Natural killer cell (primary cell): ENCODE data around the gene ARHGAP6. TPM values are rescaled to one million over a fixed set of nuclear protein-coding genes. Genes with fewer than 3 reads are reported as not detected.

ENCODE experiments used
- ATAC-seq, 3 donors: fragments of 150-1000 bp in 2 of 3; fragments of 200-7000 bp in 1 of 3; cut with Tn5 transposase; 1 replicate in 1 of 3; 2 replicates in 2 of 3; pipeline ENCODE4 v1.10.0; 2021; ENCODE audit warnings: mild to moderate bottlenecking in 2 of 3, moderate library complexity in 2 of 3
- DNase-seq, 2 donors: peaks; one replicate each; pipeline versions ENCODE4 v3.0.0 to v3.0.0-alpha.2; 2013 to 2021; ENCODE audit warnings: mixed read lengths in 1 of 2
- H3K27ac ChIP-seq: one replicate; pipeline ENCODE4 v1.5.1; 2013; ENCODE audit warnings: mild to moderate bottlenecking, low read length
- H3K27me3 ChIP-seq: one replicate; pipeline ENCODE4 v1.6.1; 2013; ENCODE audit warnings: low read length; ENCODE audit not compliant: control insufficient read depth, insufficient read depth
- H3K36me3 ChIP-seq: one replicate; pipeline ENCODE4 v1.6.1; 2013; ENCODE audit warnings: low read length; ENCODE audit not compliant: control insufficient read depth, insufficient read depth
- H3K4me1 ChIP-seq: one replicate; pipeline ENCODE4 v1.6.1; 2013; ENCODE audit warnings: low read length; ENCODE audit not compliant: control insufficient read depth, insufficient read depth
- H3K4me3 ChIP-seq: one replicate; pipeline ENCODE4 v1.5.1; 2013; ENCODE audit warnings: low read length
- H3K9me3 ChIP-seq: one replicate; pipeline ENCODE4 v1.6.1; 2013; ENCODE audit warnings: low read length; ENCODE audit not compliant: control insufficient read depth, insufficient read depth
- H3K27ac Mint-ChIP-seq, 2 donors: one replicate each; pipeline ENCODE4 v1.8.0; 2022; ENCODE audit warnings: mild to moderate bottlenecking in 2 of 2, mixed read lengths in 2 of 2, moderate library complexity in 1 of 2
- H3K27me3 Mint-ChIP-seq, 2 donors: one replicate each; pipeline ENCODE4 v1.8.0; 2022; ENCODE audit warnings: low read depth in 2 of 2, mixed read lengths in 2 of 2
- H3K36me3 Mint-ChIP-seq: one replicate; pipeline ENCODE4 v1.8.0; 2022; ENCODE audit warnings: mixed read lengths
- H3K4me1 Mint-ChIP-seq, 2 donors: one replicate each; pipeline ENCODE4 v1.8.0; 2022; ENCODE audit warnings: mixed read lengths in 2 of 2
- H3K4me3 Mint-ChIP-seq: one replicate; pipeline ENCODE4 v1.8.0; 2022; ENCODE audit warnings: mild to moderate bottlenecking, moderate library complexity, mixed read lengths
- H3K9me3 Mint-ChIP-seq, 2 donors: one replicate each; pipeline ENCODE4 v1.8.0; 2022; ENCODE audit warnings: mixed read lengths in 2 of 2
- WGBS: methylation state at CpG from one replicate; pipeline ENCODE4 v1.1.7; 2013; ENCODE audit warnings: missing lambda C conversion rate; ENCODE audit not compliant: insufficient coverage; 5-methylcytosine and 5-hydroxymethylcytosine counted together
- intact Hi-C: fragments of 100-400 bp; cut with micrococcal nuclease; formaldehyde crosslinking; loops from one replicate; pipeline ENCODE4 v1.14.2; 2022
- total RNA-seq, 4 donors: library from RNA; stranded (reverse); fragments of 120-200 nt in 1 of 4; gene quantifications; one replicate each; pipeline versions ENCODE4 v1.2.3 to v1.2.4, GENCODE V29; 2013 to 2022
- TF ChIP-seq, protein P1 (sequence below): fragments of 200-600 bp; IDR thresholded peaks from one replicate; pipeline ENCODE4 v1.8.0; 2022; ENCODE audit warnings: antibody characterized with exemption

ARHGAP6 gene
- total RNA-seq, 3 donors from 2014 or later (not counting 1 experiment from before 2014, with no cell fraction given) = 0.32 to 1.9 (median 1.8) TPM

DNA sequence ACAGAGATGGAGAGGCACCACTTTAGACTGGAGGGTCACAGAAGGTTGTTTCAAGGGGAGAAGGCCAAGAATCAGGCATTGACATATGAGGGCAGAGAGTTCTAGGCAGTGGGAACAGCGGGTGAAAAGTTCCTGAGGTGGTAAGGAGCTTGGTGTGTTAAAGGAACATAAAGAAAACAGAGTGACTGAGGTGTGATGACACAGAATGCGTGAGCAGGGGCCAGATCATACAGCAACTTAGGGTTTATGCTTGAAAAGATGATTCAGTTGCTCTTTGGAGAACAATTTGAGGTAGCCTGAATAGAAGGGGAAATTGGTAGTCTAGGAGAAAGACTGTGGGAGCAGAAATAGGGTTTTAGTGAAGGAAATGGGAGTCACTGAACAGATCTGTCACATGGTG lies 193.3 kb downstream of the ARHGAP6 start:
- ATAC-seq (no peak), DNase-seq (no peak)
- Mint-ChIP-seq H3K9me3 (peaks cover 0 to 1% of the 10 kb centered on the region in 2 donors), H3K27me3 (peaks cover 0 to 11% of the 10 kb centered on the region in 2 donors), H3K4me1 (no peaks in the 10 kb centered on the region), H3K36me3 (peaks cover 5% of the 10 kb centered on the region), H3K4me3 (no peak overlapping the region), H3K27ac (no peak overlapping the region)
- Histone ChIP-seq H3K36me3 (no peaks in the 10 kb centered on the region), H3K4me1 (no peaks in the 10 kb centered on the region), H3K27ac (no peak overlapping the region), H3K27me3 (no peaks in the 10 kb centered on the region), H3K4me3 (no peak overlapping the region), H3K9me3 (no peaks in the 10 kb centered on the region)
- intact Hi-C loops = no loop called here
- WGBS = 72% methylated on average over 2 of the region's 2 CpGs
- TF ChIP-seq, protein P1, sequence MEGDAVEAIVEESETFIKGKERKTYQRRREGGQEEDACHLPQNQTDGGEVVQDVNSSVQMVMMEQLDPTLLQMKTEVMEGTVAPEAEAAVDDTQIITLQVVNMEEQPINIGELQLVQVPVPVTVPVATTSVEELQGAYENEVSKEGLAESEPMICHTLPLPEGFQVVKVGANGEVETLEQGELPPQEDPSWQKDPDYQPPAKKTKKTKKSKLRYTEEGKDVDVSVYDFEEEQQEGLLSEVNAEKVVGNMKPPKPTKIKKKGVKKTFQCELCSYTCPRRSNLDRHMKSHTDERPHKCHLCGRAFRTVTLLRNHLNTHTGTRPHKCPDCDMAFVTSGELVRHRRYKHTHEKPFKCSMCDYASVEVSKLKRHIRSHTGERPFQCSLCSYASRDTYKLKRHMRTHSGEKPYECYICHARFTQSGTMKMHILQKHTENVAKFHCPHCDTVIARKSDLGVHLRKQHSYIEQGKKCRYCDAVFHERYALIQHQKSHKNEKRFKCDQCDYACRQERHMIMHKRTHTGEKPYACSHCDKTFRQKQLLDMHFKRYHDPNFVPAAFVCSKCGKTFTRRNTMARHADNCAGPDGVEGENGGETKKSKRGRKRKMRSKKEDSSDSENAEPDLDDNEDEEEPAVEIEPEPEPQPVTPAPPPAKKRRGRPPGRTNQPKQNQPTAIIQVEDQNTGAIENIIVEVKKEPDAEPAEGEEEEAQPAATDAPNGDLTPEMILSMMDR = no peak

DNA sequence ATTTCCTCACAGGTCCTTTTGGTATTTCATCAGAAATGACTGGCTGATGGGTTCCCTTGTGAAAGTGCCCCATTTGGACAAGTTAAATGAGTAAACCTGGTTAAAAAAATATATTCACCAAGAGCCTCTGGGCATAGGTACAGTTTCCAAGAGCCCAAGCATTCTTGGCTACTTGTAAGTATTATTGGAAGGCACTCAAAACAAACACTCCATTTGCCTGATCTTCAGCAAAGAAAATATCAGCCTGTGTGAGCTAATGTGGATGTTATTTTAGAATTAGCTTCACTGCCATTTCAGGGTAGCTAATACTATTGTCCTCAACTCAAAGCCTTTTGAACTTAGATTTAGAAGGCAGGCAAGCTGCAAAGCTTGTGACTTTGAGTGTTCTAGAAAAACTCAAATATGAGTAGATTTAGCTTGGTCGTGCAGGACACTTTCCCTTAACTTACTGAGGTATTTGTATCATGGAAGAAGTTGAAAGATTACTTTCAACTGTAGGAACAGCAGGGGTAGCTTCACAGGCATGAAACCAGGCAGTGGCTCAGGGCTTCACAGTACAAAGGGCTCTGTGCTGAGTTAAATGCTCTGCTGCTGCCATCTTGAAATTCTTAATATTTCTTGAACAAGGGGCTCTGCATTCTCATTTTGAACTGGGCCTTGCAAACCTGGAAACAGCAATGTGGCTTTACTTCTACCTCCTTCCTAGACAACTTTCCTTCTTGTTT lies 195.3 kb downstream of the ARHGAP6 start:
- 80% methylated on average over 1 of the region's 1 CpG for WGBS
- intact Hi-C loops = no loop called here

GRCh38 chrX:11465648-11466411 lies 199.9 kb downstream of the ARHGAP6 start:
- no peaks in the 10 kb centered on the region for H3K27me3 ChIP-seq
- Mint-ChIP-seq H3K4me1 (no peaks in the 10 kb centered on the region), H3K27ac (no peak overlapping the region), H3K36me3 (no peaks in the 10 kb centered on the region), H3K4me3 (no peak overlapping the region), H3K27me3 (peaks cover 0 to 2% of the 10 kb centered on the region in 2 donors), H3K9me3 (peaks cover 2% of the 10 kb centered on the region in 2 donors)
- WGBS = 69% methylated on average over 3 of the region's 5 CpGs
- ATAC-seq (no peak), DNase-seq (no peak)
- intact Hi-C loops = no loop called here
- no peaks in the 10 kb centered on the region for H3K9me3 ChIP-seq
- no peaks in the 10 kb centered on the region for H3K4me1 ChIP-seq
- no peak overlapping the region for H3K27ac ChIP-seq
- no peak overlapping the region for H3K4me3 ChIP-seq
- H3K36me3 ChIP-seq = no peaks in the 10 kb centered on the region
- TF ChIP-seq, protein P1 = no peak

More for the DNA sequence above, 195.3 kb downstream of the ARHGAP6 start:
- peaks cover 2% of the 10 kb centered on the region in 2 donors for H3K9me3 Mint-ChIP-seq
- no peak overlapping the region for H3K4me3 Mint-ChIP-seq
- H3K4me3 ChIP-seq = no peak overlapping the region
- H3K27me3 Mint-ChIP-seq = peaks cover 2 to 7% of the 10 kb centered on the region in 2 donors
- peaks cover 5% of the 10 kb centered on the region for H3K36me3 Mint-ChIP-seq
- no peaks in the 10 kb centered on the region for H3K4me1 ChIP-seq
- H3K27me3 ChIP-seq = no peaks in the 10 kb centered on the region
- DNase-seq (no peak), ATAC-seq (no peak)
- no peaks in the 10 kb centered on the region for H3K36me3 ChIP-seq
- TF ChIP-seq, protein P1 = no peak
- H3K4me1 Mint-ChIP-seq = no peaks in the 10 kb centered on the region
- no peak overlapping the region for H3K27ac ChIP-seq
- no peaks in the 10 kb centered on the region for H3K9me3 ChIP-seq
- H3K27ac Mint-ChIP-seq = no peak overlapping the region
